Right renal pelvis (tissue), 4 donors: ENCODE measurements around the gene GABRR2. TPM values are rescaled to one million over a fixed set of nuclear protein-coding genes. Genes with fewer than 3 reads are reported as not detected.
A peak's percentile ranks its signal among the peaks of the same experiment; 100 is the strongest.
"Not testable (repeated sequence)": the region's sequence is repeated elsewhere in the genome, so short reads cannot be mapped to it uniquely, and the experiment has no call there.

Experiments
- DNase-seq, 4 donors: peaks; one replicate each; pipeline ENCODE4 v3.0.0-alpha.2; 2013; ENCODE audit warnings: low read depth in 4 of 4, low spot score in 3 of 4, missing footprints in 1 of 4
- polyA plus RNA-seq, 4 donors: library from polyadenylated mRNA; unstranded; fragments of 120-200 nt; gene quantifications; one replicate each; pipeline ENCODE4 v1.2.1, GENCODE V29; 2013; ENCODE audit not compliant: insufficient read length in 4 of 4

The GABRR2 gene
- polyA plus RNA-seq, 4 donors = 1.1 to 2.3 (median 1.4) TPM

- DNase-seq = no peak
These were observed 13.9 kb upstream of the GABRR2 start for GRCh38 chr6:89328976-89329375.

GRCh38 chr6:89324304-89324703, 9.2 kb upstream of the GABRR2 start:
- DNase-seq = no peak

GRCh38 chr6:89323511-89323971, 8.4 kb upstream of the GABRR2 start:
- no peak for DNase-seq

- DNase-seq = no peak
These were observed 6.3 kb upstream of the GABRR2 start for GRCh38 chr6:89321131-89321970.

- DNase-seq = no peak
These were observed 5.0 kb upstream of the GABRR2 start for GRCh38 chr6:89320012-89320559.

GRCh38 chr6:89317067-89317466, 2.0 kb upstream of the GABRR2 start:
- no peak for DNase-seq

GRCh38 chr6:89314692-89315091, 407 bp downstream of the GABRR2 start:
- no peak for DNase-seq

GRCh38 chr6:89313006-89313405, 2.1 kb downstream of the GABRR2 start:
- no peak for DNase-seq

GRCh38 chr6:89311853-89312531, 3.1 kb downstream of the GABRR2 start:
- DNase-seq = peak; percentile 33 to 58 (median 52)

GRCh38 chr6:89311530-89311852, 3.6 kb downstream of the GABRR2 start:
- DNase-seq = no peak

- no peak for DNase-seq
These were observed 4.2 kb downstream of the GABRR2 start for GRCh38 chr6:89310929-89311328.

- no peak for DNase-seq
These were observed 6.3 kb downstream of the GABRR2 start for GRCh38 chr6:89308525-89309395.

GRCh38 chr6:89304517-89304916, 10.6 kb downstream of the GABRR2 start:
- DNase-seq = not testable (repeated sequence)

- DNase-seq = no peak
These were observed 12.2 kb downstream of the GABRR2 start for GRCh38 chr6:89302936-89303335.

- no peak for DNase-seq
These were observed 12.8 kb downstream of the GABRR2 start for GRCh38 chr6:89302195-89302770.

GRCh38 chr6:89301586-89302194, 13.4 kb downstream of the GABRR2 start:
- DNase-seq = no peak

- DNase-seq = no peak
These were observed 15.6 kb downstream of the GABRR2 start for GRCh38 chr6:89299466-89299850.

GRCh38 chr6:89298680-89299465, 16.2 kb downstream of the GABRR2 start:
- DNase-seq = no peak

GRCh38 chr6:89297695-89298351, 17.3 kb downstream of the GABRR2 start:
- no peak for DNase-seq
